ENCODE results near the gene TMEM208.

The TMEM208 gene

GRCh38 chr16:67191995-67192681, 34.8 kb upstream of the TMEM208 start, which contains the start of gene E2F4:
TSS of gene E2F4 (plus strand) at chr16:67192155. CDS start at chr16:67192228, 73 bp downstream.
- peak; percentile 93 for DNase-seq

- no peak for DNase-seq
Observed at GRCh38 chr16:67192781-67193361, 34.1 kb upstream of the TMEM208 start.

GRCh38 chr16:67193536-67193935, 33.4 kb upstream of the TMEM208 start:
- DNase-seq, result no peak

GRCh38 chr16:67194260-67194659, 32.7 kb upstream of the TMEM208 start:
- DNase-seq, result no peak

GRCh38 chr16:67195676-67196075, 31.3 kb upstream of the TMEM208 start:
- DNase-seq, result no peak

GRCh38 chr16:67196881-67197280, 30.0 kb upstream of the TMEM208 start:
- no peak for DNase-seq

- DNase-seq, result no peak
Observed at GRCh38 chr16:67197704-67198103, 29.2 kb upstream of the TMEM208 start.

GRCh38 chr16:67198238-67198734, 28.6 kb upstream of the TMEM208 start:
- peak; percentile 43 for DNase-seq

- no peak for DNase-seq
Observed at GRCh38 chr16:67199011-67199807, 27.7 kb upstream of the TMEM208 start, which contains the start of gene ELMO3. TSS of gene ELMO3 (plus strand) at chr16:67199131. CDS start at chr16:67199327, 196 bp downstream.

- no peak for DNase-seq
Observed at GRCh38 chr16:67199808-67200198, 27.1 kb upstream of the TMEM208 start.

GRCh38 chr16:67200491-67200890, 26.4 kb upstream of the TMEM208 start:
- DNase-seq, result no peak

- DNase-seq, result no peak
Observed at GRCh38 chr16:67201411-67202345, 25.3 kb upstream of the TMEM208 start.

- no peak for DNase-seq
Observed at GRCh38 chr16:67202426-67202825, 24.5 kb upstream of the TMEM208 start.

- DNase-seq, result no peak
Observed at GRCh38 chr16:67202956-67203493, 23.9 kb upstream of the TMEM208 start.

GRCh38 chr16:67204076-67204475, 22.9 kb upstream of the TMEM208 start:
- DNase-seq, result no peak

- DNase-seq, result no peak
Observed at GRCh38 chr16:67206129-67206837, 20.6 kb upstream of the TMEM208 start.

GRCh38 chr16:67206838-67207248, 20.1 kb upstream of the TMEM208 start:
- no peak for DNase-seq

- no peak for DNase-seq
Observed at GRCh38 chr16:67207249-67208091, 19.5 kb upstream of the TMEM208 start.

- no peak for DNase-seq
Observed at GRCh38 chr16:67208154-67208896, 18.6 kb upstream of the TMEM208 start.

- DNase-seq, result no peak
Observed at GRCh38 chr16:67209565-67209964, 17.4 kb upstream of the TMEM208 start.
